Liver (tissue), 9 donors: ENCODE data around the gene TMBIM6. TPM values are rescaled to one million over a fixed set of nuclear protein-coding genes. Genes with fewer than 3 reads are reported as not detected.

Experiments
- DNase-seq: peaks from one replicate; pipeline ENCODE4 v3.0.0-alpha.2; 2017; ENCODE audit warnings: low spot score
- H3K27ac ChIP-seq, 2 donors: one replicate each; pipeline ENCODE4 v1.7.0; 2013; ENCODE audit warnings: inconsistent platforms in 2 of 2, low read length in 2 of 2, control low read depth in 1 of 2, low read depth in 1 of 2, mild to moderate bottlenecking in 1 of 2
- H3K27me3 ChIP-seq, 4 donors: one replicate each; pipeline versions ENCODE4 v1.6.1 to v1.7.0; 2013; ENCODE audit warnings: low read length in 3 of 4, inconsistent platforms in 1 of 4, mild to moderate bottlenecking in 1 of 4, moderate library complexity in 1 of 4; ENCODE audit not compliant: control insufficient read depth in 4 of 4, insufficient read depth in 4 of 4
- H3K36me3 ChIP-seq, 4 donors: one replicate each; pipeline versions ENCODE4 v1.6.1 to v1.7.0; 2013; ENCODE audit warnings: low read length in 3 of 4, mild to moderate bottlenecking in 3 of 4, low read depth in 1 of 4, moderate library complexity in 1 of 4; ENCODE audit not compliant: control insufficient read depth in 4 of 4, insufficient read depth in 3 of 4
- H3K4me1 ChIP-seq, 4 donors: one replicate each; pipeline versions ENCODE4 v1.6.1 to v1.7.0; 2013; ENCODE audit warnings: low read length in 3 of 4, mild to moderate bottlenecking in 3 of 4, moderate library complexity in 1 of 4; ENCODE audit not compliant: control insufficient read depth in 4 of 4, insufficient read depth in 4 of 4
- H3K4me3 ChIP-seq, 3 donors: one replicate each; pipeline versions ENCODE4 v1.6.1 to v1.7.0; 2013; ENCODE audit warnings: low read length in 3 of 3, control low read depth in 1 of 3, low read depth in 1 of 3, mild to moderate bottlenecking in 1 of 3
- H3K9ac ChIP-seq, 2 donors: one replicate each; pipeline ENCODE4 v1.7.0; 2013; ENCODE audit warnings: low read length in 2 of 2, mild to moderate bottlenecking in 2 of 2, moderate library complexity in 2 of 2, control low read depth in 1 of 2, low read depth in 1 of 2
- H3K9me3 ChIP-seq, 4 donors: one replicate each; pipeline versions ENCODE4 v1.6.1 to v1.7.0; 2013; ENCODE audit warnings: low read length in 3 of 4; ENCODE audit not compliant: control insufficient read depth in 4 of 4
- ATF3 ChIP-seq: IDR thresholded peaks from 2 replicates; pipeline ENCODE4 v1.6.1; 2016; ENCODE audit warnings: antibody characterized with exemption
- CTCF ChIP-seq: fragments of 150-350 bp; IDR thresholded peaks from 2 replicates; pipeline ENCODE4 v1.5.1; 2017; ENCODE audit warnings: improper control_type of control experiment, low read depth, low read length; ENCODE audit not compliant: missing input control
- EGR1 ChIP-seq, 2 donors: IDR thresholded peaks; 2 replicates each; pipeline ENCODE4 v1.6.1; 2016 to 2018; ENCODE audit warnings: antibody characterized with exemption in 2 of 2, low read depth in 2 of 2
- FOXA1 ChIP-seq: IDR thresholded peaks from 2 replicates; pipeline ENCODE4 v1.6.1; 2016; ENCODE audit warnings: antibody characterized with exemption
- FOXA2 ChIP-seq: IDR thresholded peaks from 2 replicates; pipeline ENCODE4 v1.6.1; 2016; ENCODE audit warnings: antibody characterized with exemption
- GABPA ChIP-seq, 2 donors: IDR thresholded peaks in 1 of 2; conservative IDR thresholded peaks in 1 of 2; 2 replicates each; pipeline ENCODE4 v1.6.1; 2016; ENCODE audit warnings: antibody characterized with exemption in 2 of 2, mild to moderate bottlenecking in 1 of 2, moderate library complexity in 1 of 2
- HNF4A ChIP-seq, 2 donors: conservative IDR thresholded peaks; 2 replicates each; pipeline ENCODE4 v1.6.1; 2016; ENCODE audit warnings: antibody characterized with exemption in 2 of 2, mild to moderate bottlenecking in 2 of 2
- HNF4G ChIP-seq: IDR thresholded peaks from 2 replicates; pipeline ENCODE4 v1.6.1; 2016; ENCODE audit warnings: antibody characterized with exemption
- JUND ChIP-seq, 2 donors: IDR thresholded peaks; 2 replicates each; pipeline ENCODE4 v1.6.1; 2016; ENCODE audit warnings: antibody characterized with exemption in 2 of 2
- MAX ChIP-seq: IDR thresholded peaks from 2 replicates; pipeline ENCODE4 v1.6.1; 2016; ENCODE audit warnings: antibody characterized with exemption
- NR2F2 ChIP-seq: IDR thresholded peaks from 2 replicates; pipeline ENCODE4 v1.6.1; 2016; ENCODE audit warnings: antibody characterized with exemption
- RAD21 ChIP-seq, 2 donors: IDR thresholded peaks; 2 replicates each; pipeline ENCODE4 v1.6.1; 2016; ENCODE audit warnings: antibody characterized with exemption in 2 of 2, mild to moderate bottlenecking in 2 of 2
- RXRA ChIP-seq, 2 donors: IDR thresholded peaks; 2 replicates each; pipeline ENCODE4 v1.6.1; 2017 to 2018; ENCODE audit warnings: antibody characterized with exemption in 2 of 2, mild to moderate bottlenecking in 1 of 2
- SP1 ChIP-seq: IDR thresholded peaks from 2 replicates; pipeline ENCODE4 v1.6.1; 2018; ENCODE audit warnings: antibody characterized with exemption, mild to moderate bottlenecking
- TAF1 ChIP-seq: conservative IDR thresholded peaks from 2 replicates; pipeline ENCODE4 v1.6.1; 2016; ENCODE audit warnings: antibody characterized with exemption, mild to moderate bottlenecking
- YY1 ChIP-seq: IDR thresholded peaks from 2 replicates; pipeline ENCODE4 v1.6.1; 2016; ENCODE audit warnings: antibody characterized with exemption, mild to moderate bottlenecking
- WGBS: extraction: QIAGEN DNeasy Blood & Tissue Kit; methylation state at CpG from one replicate; pipeline ENCODE4 v1.1.7; 2013; 5-methylcytosine and 5-hydroxymethylcytosine counted together
- polyA plus RNA-seq, 2 donors: library from polyadenylated mRNA; stranded (reverse) in 1 of 2; unstranded in 1 of 2; fragments of 200-250 nt in 1 of 2; fragments of >200 nt in 1 of 2; fragmentation: Nextera tagmentation in 1 of 2; extraction: Ambion mirVana in 1 of 2; gene quantifications; one replicate each; pipeline versions ENCODE4 v1.2.1 to v1.2.3, GENCODE V29; 2013 to 2015
- total RNA-seq, 2 donors: library from RNA; depleted of rRNA; stranded (reverse); fragments of >200 nt; gene quantifications; one replicate each; pipeline ENCODE4 v1.2.3, GENCODE V29; 2014
- TF ChIP-seq, protein P1 (sequence below): IDR thresholded peaks from 2 replicates; pipeline ENCODE4 v1.6.1; 2016; ENCODE audit warnings: antibody characterized with exemption
- TF ChIP-seq, protein P2 (sequence below): IDR thresholded peaks from 2 replicates; pipeline ENCODE4 v1.6.1; 2016; ENCODE audit warnings: antibody characterized with exemption, mild to moderate bottlenecking
- donor health status: healthy.
- donor health status: healthy.
- donor health status: healthy.
- donor health status: healthy.
- donor health status: healthy.

Gene TMBIM6
- total and polyA plus RNA-seq, 4 donors = 464 to 1,207 (median 713) TPM

- WGBS = 94% methylated on average over 9 of the region's 9 CpGs
- H3K4me3 ChIP-seq = no peak overlapping the region
- no peak for TF ChIP-seq FOXA2
- TF ChIP-seq MAX = no peak
- no peak for TF ChIP-seq NR2F2
- no peak for DNase-seq
- no peak overlapping the region for H3K9ac ChIP-seq
- peaks cover 0 to 25% (median 4%) of the 10 kb centered on the region in 4 donors for H3K36me3 ChIP-seq
- no peaks in the 10 kb centered on the region for H3K9me3 ChIP-seq
- H3K27ac ChIP-seq = no peak overlapping the region
- H3K27me3 ChIP-seq = no peaks in the 10 kb centered on the region
- no peaks in the 10 kb centered on the region for H3K4me1 ChIP-seq
Measured at GRCh38 chr12:49793620-49794019, 52.3 kb downstream of the TMBIM6 start.

DNA sequence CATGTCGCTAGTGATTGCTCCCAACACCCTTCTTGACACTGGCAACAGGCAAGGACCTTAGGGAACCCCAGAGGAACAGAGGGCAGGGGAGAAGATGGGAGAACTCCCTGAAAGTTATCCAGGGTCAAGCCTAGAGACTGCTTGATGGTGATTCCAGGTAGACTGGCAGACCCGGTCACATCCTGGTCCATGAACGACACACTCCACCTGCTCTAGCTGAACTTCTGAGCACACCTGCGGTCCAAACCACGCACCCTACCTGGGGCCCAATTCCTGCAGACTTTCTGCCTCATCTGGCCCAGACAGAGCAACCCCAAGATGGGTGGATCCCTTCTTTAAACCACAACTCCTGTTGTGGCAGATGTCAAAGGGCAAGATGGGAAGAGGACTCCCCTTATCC lies 52.7 kb downstream of the TMBIM6 start:
- DNase-seq = no peak
- Histone ChIP-seq H3K4me1 (no peaks in the 10 kb centered on the region), H3K9me3 (no peaks in the 10 kb centered on the region), H3K27ac (no peak overlapping the region), H3K4me3 (no peak overlapping the region), H3K27me3 (no peaks in the 10 kb centered on the region), H3K9ac (no peak overlapping the region), H3K36me3 (peaks cover 0 to 27% (median 4%) of the 10 kb centered on the region in 4 donors)
- 94% methylated on average over 5 of the region's 5 CpGs for WGBS
- TF ChIP-seq RXRA (IDR thresholded peaks at IDR 0.05) (no peak), NR2F2 (no peak), JUND (IDR thresholded peaks at IDR 0.05) (no peak), GABPA (IDR thresholded peaks at IDR 0.05 in 1 of 2, conservative IDR thresholded peaks at IDR 0.05 in 1 of 2) (no peak), CTCF (no peak), FOXA1 (no peak), RAD21 (IDR thresholded peaks at IDR 0.05) (no peak), FOXA2 (no peak), MAX (no peak), TAF1 (no peak), SP1 (no peak), HNF4A (conservative IDR thresholded peaks at IDR 0.05) (no peak), HNF4G (no peak), ATF3 (no peak), EGR1 (IDR thresholded peaks at IDR 0.05; ENCODE audit: low read depth in 2 of 2) (no peak), YY1 (no peak)
- TF ChIP-seq, protein P1, sequence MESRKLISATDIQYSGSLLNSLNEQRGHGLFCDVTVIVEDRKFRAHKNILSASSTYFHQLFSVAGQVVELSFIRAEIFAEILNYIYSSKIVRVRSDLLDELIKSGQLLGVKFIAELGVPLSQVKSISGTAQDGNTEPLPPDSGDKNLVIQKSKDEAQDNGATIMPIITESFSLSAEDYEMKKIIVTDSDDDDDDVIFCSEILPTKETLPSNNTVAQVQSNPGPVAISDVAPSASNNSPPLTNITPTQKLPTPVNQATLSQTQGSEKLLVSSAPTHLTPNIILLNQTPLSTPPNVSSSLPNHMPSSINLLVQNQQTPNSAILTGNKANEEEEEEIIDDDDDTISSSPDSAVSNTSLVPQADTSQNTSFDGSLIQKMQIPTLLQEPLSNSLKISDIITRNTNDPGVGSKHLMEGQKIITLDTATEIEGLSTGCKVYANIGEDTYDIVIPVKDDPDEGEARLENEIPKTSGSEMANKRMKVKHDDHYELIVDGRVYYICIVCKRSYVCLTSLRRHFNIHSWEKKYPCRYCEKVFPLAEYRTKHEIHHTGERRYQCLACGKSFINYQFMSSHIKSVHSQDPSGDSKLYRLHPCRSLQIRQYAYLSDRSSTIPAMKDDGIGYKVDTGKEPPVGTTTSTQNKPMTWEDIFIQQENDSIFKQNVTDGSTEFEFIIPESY = no peak
- TF ChIP-seq, protein P2, sequence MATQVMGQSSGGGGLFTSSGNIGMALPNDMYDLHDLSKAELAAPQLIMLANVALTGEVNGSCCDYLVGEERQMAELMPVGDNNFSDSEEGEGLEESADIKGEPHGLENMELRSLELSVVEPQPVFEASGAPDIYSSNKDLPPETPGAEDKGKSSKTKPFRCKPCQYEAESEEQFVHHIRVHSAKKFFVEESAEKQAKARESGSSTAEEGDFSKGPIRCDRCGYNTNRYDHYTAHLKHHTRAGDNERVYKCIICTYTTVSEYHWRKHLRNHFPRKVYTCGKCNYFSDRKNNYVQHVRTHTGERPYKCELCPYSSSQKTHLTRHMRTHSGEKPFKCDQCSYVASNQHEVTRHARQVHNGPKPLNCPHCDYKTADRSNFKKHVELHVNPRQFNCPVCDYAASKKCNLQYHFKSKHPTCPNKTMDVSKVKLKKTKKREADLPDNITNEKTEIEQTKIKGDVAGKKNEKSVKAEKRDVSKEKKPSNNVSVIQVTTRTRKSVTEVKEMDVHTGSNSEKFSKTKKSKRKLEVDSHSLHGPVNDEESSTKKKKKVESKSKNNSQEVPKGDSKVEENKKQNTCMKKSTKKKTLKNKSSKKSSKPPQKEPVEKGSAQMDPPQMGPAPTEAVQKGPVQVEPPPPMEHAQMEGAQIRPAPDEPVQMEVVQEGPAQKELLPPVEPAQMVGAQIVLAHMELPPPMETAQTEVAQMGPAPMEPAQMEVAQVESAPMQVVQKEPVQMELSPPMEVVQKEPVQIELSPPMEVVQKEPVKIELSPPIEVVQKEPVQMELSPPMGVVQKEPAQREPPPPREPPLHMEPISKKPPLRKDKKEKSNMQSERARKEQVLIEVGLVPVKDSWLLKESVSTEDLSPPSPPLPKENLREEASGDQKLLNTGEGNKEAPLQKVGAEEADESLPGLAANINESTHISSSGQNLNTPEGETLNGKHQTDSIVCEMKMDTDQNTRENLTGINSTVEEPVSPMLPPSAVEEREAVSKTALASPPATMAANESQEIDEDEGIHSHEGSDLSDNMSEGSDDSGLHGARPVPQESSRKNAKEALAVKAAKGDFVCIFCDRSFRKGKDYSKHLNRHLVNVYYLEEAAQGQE = no peak
